Bronchus fibroblast of lung (primary cell): ENCODE results near the gene ARHGEF26. TPM values are rescaled to one million over a fixed set of nuclear protein-coding genes. Genes with fewer than 3 reads are reported as not detected.

Experiments used
- total RNA-seq: library from RNA; depleted of rRNA; stranded (reverse); fragments of >200 nt; gene quantifications from 2 replicates; pipeline ENCODE4 v1.2.3, GENCODE V29; 2015

The ARHGEF26 gene
- total RNA-seq, result 2.4 and 3.4 TPM in 2 replicates

GRCh38 chr3:154120961-154121700 is at the start of gene ARHGEF26:
Gene ARHGEF26, plus strand, starts transcription at chr3:154121390. Its CDS starts 603 bp downstream, at chr3:154121993.

Other genes starting within 250 kb of the ARHGEF26 start
- gene DHX36, start 203.1 kb downstream of the ARHGEF26 start, total RNA-seq, result 16.8 and 19.0 TPM in 2 replicates